IPS DF 4.7 (cell line): Measurements from ENCODE around the gene NACC2.
"Not testable (repeated sequence)": the region's sequence is repeated elsewhere in the genome, so short reads cannot be mapped to it uniquely, and the experiment has no call there.

Experiments
- DNase-seq: peaks from one replicate; pipeline ENCODE4 v3.0.0-alpha.2; 2013; ENCODE audit warnings: low spot score; ENCODE audit errors: extremely low read depth

The NACC2 gene

DNA sequence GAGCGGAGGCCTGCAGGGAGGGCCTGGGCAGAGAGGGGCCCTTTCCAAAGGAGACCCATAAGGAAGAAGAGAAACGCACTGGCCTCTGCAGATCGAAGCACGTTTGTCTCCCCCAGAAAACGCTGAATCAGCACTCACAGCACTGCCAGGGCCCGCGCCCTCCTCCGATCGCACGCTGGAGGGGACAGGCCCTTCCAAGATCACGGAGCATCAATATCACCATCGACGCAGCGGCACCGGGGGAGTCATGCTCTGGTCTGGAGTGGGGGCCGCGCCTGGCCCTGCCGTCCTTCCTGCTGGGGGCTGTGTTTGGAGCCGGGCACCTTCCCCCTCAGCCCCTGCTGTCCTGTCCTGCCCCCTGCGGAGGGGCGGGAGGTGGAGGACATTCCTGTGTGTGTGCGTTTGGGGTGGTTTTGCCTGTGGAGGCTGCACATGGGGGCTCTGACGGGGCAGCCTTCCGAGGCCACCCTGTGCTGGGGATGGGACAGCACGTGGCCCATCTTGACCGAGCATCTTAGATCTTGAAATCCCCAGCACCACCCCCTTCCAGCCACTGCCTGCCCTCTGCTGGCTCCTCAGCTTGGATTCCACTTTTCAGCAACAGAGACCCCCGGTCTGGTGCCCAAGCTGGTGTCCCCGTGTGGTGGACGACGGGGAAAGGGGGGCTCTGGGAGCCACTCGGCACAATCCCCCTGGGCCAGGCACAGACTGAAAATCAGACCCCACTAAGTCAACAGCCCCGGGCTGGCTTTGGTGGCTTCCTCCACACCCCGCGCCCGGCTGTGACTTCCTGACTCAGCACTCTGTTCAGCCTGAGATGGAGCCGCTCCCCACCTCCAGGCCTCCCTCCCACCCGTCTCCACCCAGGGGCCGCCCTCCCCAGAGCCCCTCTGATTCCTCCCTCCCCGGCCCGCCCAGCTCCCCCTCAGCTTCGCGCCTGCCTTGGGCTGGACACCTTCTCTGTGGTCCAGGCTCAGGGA lies 15.3 kb upstream of the NACC2 start:
- no peak for DNase-seq

DNA sequence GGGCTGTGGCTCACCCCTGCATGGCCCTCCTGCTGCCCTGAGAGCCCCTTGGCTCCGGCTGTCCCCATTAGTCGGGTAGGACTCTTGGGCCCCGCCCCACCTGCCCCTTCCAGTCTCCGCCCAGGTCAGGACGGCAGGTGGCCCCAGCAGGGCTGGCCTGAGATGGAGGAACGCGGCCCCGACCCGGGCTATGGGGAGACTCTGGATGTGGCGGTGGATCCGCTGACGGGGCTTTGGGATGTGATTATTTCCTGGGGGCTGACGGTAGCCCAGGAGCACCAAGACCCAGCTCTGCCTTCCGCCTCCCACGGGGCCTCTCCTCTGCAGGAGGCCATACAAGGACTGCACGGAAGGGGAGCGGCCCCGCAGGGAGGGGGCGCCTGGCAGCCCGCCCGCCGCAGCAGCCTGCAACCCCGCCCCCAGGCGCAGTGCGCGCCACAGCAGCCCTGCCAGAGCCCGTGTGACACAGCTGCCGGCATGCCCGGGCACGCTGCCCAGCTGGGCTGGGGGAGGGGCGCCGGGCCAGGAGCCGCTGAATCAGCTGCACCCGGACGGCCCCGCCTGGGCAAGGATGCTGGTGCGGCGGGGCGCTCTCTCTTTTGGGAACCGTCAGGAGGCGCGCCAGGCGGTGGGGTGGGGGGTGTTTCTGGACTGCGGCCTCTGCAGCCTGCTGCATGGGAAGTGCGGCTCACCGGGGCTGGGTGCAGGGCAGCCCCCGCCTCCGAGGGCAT lies 14.4 kb upstream of the NACC2 start:
- no peak for DNase-seq

DNA sequence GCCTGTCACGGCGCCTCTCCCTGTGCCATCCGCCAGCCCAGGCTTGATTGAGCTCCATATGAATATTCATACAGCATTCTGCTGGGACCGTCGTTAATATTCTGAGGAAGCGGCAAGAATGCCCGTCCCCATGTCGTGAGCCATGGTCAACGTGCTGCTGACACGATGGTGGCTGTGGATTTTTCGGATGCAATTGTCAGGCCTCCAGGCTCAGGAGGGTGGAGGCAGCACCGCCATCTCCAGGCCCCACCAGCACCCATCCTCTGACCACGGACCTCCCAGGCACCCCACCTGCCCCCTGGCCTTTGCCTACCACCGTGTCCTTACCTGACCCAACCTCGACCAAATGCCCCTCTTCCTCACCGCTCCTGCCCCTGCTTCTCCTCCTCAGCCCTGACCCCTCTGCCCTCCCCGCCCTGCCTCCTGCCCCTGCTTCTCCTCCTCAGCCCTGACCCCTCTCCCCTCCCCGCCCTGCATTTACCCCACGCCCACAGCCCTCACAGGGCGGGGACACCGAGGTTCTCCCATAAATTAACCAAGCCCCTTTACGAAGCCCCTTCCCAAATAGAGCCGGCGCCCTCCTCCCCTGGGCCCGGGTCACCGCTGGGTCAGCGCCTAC lies 13.7 kb upstream of the NACC2 start:
- no peak for DNase-seq

- DNase-seq = no peak
Measured at GRCh38 chr9:136107953-136108647, 13.0 kb upstream of the NACC2 start.

- DNase-seq = no peak
Measured at GRCh38 chr9:136107155-136107952, 12.3 kb upstream of the NACC2 start.

GRCh38 chr9:136105398-136106135 lies 10.5 kb upstream of the NACC2 start:
- DNase-seq = no peak

DNA sequence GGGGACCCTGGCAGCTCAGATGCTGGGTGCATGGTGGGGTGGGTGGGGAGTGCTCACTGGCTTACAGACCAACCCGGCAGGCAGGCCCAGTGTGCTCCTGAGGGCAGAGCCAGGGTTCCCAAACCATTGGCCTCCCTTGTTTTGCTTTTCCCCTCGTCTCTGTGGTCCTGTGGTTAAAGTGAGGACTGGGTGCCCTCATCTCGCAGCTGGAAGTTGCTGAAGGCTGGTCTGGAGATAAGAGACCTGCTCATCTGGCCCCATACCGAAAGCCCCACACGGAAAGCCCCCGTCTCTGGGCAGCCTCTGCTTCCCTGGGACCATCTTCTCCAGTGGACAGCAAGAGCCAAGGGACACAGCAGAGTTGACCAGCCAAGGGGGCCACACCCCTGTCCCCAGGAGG lies 9.8 kb upstream of the NACC2 start:
- no peak for DNase-seq

DNA sequence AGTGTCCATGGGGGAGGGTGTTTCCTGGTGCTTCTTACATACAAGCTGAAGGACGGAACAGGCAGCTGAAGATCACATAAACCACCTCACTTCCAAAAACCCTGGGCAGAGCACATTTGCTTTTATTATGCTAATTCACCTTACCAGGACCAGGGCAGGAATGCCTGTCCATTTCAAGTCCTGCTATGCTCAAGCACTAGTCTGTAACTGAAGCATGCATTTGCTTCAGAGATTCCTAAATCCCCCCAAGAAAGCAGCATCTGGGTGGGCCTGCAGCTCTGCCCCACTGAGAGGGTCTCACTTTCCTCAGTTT lies 9.4 kb upstream of the NACC2 start:
- no peak for DNase-seq

GRCh38 chr9:136103651-136104487 lies 8.8 kb upstream of the NACC2 start:
- no peak for DNase-seq

DNA sequence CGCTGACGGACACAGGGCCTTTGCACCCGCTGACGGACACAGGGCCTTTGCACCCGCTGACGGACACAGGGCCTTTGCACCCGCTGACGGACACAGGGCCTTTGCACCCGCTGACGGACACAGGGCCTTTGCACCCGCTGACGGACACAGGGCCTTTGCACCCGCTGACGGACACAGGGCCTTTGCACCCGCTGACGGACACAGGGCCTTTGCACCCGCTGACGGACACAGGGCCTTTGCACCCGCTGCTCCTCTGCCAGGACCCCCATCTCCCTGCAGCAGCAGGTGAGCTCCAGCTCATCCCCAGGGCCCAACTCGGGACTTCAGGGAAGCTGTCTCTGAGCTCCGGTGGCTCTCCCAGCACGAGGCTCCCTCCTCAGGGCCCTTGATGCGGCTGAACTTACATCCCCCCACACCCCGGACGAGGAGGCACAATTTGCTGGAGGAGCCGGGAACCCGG lies 6.6 kb upstream of the NACC2 start:
- not testable (repeated sequence) for DNase-seq

DNA sequence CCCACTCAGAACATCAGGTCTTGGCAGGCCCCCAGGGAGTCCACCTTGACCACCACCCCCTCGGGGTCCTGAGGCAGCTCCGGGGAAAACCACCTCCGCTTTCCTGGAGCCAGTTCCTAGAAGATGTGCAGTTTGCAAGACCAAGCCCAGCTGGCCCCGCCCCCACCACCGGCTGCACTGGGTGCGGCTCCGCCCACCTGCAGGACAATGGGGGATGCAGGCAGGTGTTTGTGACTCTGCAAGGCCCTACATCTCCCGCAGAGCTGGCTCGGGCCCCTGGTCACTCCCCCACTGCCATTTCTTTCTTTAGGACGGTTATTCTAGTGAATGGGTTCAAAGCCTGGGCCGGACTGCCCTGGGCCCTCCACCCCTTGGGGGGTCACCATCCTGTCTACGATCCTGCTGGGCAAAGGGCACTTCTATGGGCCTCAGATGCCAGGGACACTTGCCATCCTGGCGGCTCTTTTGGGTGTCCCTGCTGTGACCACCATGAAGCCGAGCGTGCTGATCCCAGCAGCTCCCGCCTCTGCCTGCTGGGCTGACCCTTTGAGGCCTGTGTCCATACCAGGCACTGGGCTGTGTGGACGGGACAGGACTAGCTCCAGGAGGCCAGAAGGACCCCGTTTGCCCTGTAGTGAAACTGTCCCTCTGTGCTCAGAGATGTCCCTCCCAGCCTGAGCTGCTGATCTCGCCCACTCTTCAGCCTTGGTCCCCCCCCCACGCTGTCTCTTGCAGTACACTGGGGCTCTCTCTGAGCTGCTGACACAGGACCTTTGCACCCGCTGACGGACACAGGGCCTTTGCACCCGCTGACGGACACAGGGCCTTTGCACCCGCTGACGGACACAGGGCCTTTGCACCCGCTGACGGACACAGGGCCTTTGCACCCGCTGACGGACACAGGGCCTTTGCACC lies 5.9 kb upstream of the NACC2 start:
- DNase-seq = no peak

DNA sequence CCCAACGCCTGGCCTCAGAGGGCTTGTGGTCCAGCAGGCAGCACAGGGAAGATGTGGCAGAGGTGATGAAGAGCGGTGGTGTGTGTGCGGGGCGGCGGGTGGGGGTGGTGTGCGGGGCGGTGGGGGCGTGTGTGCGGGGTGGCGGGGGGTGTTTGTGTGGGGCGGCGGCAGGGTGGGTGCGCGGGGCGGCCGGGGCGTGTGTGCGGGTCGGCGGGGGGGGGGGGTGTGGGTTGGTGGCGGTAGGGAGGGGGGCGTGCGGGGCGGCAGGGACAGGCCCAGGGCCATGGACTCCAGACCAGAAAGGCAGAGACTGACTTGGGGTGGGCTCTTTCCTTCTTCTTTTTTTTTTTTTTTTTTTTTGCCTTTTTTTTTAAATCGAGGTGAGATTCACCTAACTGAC lies 4.5 kb upstream of the NACC2 start:
- DNase-seq = no peak

GRCh38 chr9:136098844-136099243 lies 3.8 kb upstream of the NACC2 start:
- DNase-seq = no peak

GRCh38 chr9:136098210-136098609 lies 3.1 kb upstream of the NACC2 start:
- no peak for DNase-seq

- DNase-seq = no peak
Measured at GRCh38 chr9:136096505-136097001, 1.5 kb upstream of the NACC2 start.

DNA sequence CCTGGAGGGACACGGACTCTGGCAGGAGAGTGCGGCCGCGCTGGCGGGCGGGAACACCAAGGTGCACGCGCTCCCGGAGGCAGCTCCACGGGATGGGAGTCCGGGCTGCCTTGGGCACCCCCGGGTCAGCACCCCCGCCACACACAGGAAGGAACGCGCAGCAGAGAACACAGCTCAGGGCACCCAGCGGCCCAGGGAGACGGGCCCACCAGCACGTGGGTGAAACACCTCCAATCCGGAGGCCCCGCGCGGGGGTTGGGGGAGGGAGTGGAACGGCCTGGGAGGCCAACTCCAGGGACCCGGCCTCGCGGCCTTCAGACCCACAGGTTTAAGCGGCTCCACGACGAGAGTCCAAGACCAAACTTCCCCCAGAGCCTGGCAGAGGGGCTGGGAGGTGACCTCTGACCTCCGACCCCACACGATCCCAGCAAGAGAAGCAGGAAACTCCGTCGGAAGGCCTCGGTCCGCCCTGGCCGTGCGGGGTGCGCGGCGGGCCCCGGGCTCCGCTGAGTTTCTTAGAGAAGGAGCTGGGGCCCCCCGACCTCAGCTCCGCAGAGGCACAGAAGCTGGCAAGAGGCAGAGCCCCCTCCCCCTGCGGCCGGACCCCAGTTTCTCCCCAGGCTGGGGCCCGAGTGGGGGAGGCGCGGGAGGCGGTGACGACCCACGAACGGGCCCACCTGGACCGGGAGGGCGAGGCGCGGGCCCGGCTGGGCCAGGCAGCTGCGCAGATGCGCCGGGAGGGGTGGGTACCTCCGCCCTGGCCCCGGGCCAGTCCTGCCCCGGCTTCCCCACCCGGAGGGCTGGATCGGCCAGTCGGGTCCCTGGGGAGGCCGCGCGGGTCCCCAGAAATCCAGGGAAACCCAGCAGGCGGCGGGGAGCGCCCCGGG lies 851 bp downstream of the NACC2 start:
- no peak for DNase-seq
